HG02759 (cell line): ENCODE measurements around the gene FAM204A.

Experiments used
- ATAC-seq: cut with Tn5 transposase; IDR thresholded peaks from one replicate; pipeline ENCODE4 v1.9.1; 2021; ENCODE audit warnings: mild to moderate bottlenecking, moderate library complexity; ENCODE audit not compliant: unreplicated experiment

Gene FAM204A

DNA sequence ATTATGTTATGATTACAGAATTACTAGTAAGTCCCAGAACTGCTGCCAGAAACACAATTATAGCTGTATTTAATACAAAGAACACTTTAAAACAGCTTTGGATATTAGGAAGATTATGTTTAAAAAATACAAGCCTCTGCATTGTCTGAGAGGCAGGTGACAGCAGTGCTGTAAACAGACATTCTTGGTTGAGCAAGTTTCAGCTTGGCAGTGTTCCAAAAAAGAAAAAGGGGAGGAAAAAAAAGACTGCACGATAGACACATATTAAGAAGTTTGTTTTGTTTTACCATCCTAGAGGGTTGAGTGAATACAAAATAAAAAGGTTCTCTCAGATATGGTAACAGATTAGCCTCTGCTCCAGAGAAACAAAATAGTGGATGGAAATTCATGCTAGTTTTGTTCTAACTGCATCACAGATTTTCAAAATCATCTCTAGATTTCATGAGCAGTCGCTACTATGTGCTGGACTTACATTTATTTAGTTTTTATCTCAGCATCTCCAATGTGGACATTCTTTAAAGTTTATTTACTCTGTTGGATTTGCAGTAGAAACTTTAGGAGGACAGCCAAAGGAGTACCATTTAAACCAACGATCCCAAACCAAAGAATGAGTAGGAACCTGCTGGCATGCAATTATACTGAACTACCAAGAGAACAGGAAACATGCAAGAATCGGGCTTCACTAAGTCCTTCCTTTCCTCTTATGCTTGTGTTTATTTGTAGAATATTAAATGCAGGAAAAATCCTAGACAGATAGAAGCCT lies 9.0 kb downstream of the FAM204A start:
- ATAC-seq: no peak

DNA sequence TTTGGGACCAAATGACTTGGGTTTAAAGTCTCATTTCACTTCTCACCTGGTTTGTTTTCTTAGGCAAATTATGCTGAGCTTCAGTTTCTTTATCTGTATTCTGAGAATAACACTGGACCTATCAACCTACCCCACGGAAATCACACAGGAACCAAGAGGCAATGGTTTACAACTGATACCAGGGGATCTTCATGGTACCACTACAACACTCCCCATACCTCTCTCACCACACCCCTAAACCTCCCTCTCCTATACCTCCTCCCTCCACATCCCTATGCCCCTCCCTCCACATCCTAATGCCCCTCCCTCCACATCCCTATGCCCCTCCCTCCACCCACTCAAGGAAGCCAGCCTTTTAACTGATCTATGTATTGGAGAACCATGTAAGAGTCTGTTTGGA lies 9.9 kb downstream of the FAM204A start:
- ATAC-seq: no peak

DNA sequence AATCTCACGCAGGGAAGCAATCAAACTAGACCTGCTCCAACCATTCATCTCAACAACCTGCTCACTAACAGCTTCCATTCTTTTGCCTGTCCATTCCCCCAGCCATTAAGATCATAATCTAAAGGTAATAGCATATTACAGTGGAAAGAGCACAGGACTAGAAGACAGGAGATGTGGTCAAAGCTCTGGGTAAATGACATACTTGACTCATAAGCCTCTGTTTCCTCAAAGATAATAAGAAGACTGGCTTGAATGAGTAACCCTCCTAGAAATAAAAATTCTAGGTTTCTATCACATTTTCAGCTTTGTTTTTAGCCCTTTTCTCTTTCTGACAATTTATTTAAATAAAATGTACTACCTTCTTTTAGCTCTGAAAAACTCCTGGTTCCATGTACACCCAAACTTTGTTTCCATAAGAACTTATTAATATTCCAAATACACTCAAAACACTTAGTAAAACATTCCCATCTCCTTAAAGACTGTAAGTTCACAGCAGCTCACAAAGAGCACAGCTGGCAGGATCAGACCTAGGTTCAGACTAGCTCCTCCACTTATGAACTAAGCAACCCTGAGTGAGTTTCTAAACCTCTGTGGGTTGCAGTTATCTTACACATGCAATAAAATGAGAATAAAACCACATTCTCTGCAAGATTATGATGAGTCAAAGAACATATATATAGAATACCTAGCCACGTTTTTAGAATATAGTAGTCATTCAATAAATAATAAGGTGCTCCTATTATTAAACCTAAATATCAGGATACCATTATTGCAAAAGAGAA lies 11.6 kb downstream of the FAM204A start:
- no peak for ATAC-seq

DNA sequence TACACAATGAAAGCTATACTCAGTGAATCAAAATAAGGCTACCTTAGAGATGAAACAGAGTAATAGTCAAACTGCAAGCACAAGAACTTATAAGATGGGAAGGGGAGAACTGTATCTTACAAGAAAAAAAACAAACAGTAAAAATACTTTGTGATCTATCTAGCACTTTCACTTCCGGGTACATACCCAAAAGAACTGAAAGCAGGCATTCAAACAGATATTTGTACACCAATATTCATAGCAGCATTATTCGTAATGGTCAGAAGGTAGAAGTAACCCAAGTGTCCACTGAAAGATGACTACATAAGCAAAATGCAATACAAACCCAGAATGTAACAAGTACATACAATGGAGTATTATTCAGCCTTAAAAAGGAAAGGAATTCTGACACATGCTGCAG lies 18.0 kb downstream of the FAM204A start:
- no peak for ATAC-seq

DNA sequence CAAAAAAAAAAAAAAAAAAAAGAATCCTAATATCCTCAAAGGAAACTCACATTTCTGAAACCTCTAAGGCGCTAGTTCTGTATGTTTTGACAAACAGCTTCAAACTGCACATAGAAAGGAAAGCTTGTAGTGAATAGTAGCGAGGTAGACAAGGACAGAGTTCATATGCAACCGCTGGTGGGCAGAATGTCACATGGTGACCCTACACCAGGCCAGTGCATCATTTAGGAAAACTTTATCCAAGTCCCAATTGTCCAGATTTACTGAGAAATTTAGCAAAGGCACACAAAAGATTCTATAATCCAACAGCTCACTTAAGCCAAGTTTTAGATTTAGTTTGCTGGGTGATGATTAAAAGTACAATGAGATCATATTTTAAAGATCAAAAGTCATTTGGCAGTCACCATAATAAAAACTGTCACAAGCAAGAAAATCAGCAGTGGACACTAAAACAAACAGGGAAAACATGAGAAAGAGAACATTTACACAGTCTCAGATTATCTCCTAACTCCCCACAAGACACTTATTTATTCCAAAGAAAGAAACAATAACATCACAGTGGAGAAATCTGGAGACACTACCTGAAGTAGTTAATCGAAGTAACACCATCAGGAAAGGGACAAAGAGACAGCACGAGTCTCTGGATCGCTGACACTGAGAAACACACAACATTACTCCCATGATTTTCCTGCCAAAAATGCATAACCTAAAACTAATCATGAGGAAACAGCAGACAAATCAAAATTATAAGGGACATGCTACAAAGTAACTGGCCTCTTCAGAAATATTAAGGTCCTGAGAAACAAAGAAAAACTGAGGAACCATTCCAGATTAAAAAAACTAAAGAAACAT lies 20.2 kb downstream of the FAM204A start:
- no peak for ATAC-seq

DNA sequence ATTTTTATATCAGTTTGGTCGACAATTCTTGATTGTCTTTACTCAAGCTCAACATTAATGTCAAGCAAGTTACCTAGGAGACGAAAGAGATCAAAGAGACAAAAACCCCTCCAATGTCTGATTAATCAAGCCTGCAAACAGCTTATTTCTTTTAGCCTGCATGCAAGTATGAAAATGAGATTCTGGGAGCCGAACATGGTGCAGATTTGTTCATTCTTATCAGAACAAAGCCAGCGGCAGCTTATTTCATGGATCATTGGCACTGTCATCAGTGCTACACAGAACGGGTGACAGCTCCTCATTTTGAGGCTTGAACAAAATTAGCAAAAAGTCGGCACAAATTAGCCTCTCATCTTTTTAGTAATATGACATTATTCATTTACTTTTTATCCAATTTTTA lies 26.5 kb downstream of the FAM204A start:
- ATAC-seq: no peak

DNA sequence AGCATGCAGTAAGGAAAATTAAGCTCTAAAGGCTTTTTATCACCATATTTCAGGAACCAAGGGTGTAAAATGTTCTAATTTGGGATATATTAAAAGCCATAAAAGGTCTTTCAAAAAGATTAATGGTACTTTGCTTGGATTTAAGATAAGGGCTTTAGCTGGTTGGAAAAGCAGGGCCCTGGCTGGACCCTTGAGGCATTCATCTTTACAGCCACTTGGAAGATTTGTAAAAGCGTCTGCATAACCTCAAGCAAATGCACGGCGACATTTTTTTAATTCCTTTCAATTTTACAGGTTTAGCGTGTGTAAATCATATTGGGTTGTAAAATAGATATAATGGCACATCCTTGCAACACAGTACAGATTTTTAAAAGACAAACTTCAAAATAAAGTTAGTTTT lies 27.2 kb downstream of the FAM204A start:
- no peak for ATAC-seq

DNA sequence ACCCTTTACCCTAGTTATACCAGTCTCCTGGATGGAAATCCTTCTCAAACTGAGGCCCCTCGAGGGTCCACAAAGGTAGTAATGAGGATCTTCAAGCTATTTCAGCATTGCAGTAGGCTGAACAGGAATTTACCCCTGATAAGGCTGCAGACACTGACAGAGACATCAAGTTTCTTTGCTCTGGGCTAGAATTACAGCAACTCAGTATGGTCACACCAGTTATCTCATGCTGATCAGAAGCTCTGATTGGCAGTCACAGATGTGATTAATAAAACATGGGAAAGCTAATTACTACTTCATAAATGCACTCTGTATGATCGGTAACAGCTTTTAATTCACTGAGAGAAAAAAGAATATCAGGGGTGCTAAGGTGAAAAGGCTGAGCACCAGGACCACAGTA lies 30.6 kb downstream of the FAM204A start:
- ATAC-seq: no peak

DNA sequence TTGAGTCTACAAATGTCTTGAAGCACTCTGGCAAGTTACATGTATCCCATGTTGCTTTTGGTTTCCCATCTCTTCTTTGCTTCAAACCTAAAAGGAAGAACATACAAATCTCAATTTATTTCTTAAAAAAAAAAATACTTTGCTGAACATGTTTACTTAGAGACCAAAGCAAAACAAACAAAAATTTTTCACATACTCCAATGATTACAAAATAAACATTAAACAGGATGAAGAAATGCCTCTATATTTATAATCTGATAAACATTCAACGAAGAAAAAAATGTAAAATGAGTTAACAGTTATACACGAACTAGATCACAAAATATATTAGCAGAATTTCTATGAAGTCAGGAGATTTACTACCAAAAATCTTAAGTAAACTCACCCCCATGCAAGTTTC lies 31.3 kb downstream of the FAM204A start:
- no peak for ATAC-seq

DNA sequence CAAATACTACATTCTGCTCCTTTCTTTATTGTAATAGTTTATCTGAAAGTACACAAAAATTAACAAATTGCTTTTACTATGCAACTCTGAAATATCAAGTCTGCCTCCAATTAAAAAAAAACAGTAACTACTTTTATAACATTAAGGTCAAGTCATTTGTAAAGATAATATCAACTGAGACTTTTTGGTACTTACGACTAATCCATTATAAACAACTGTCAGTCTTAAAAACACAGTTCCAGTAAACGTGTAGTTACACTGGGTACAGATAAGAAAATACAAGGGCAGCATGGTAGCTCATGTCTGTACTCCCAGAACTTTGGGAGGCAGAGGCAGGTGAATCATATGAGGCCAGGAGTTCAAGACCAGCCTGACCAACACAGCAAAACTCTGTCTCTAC lies 32.2 kb downstream of the FAM204A start:
- no peak for ATAC-seq

DNA sequence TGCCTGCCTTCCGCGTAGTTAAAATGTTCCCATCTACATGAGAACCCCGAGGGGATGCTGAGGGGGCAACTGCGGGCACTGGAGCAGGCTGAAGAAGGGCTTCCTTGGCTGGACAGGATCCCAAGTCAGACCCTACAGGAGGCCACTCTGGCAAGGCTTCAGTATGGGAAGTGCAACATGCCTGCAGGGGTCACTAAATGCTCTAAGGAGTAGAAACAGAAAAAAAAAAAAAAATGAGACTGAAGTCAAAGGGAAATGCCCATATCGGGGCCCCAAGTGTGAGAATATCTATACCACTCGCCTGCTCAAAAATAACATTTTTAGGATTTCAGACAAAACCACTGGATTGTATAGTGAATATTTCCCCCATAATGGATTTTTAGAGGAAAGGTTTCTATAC lies 33.5 kb downstream of the FAM204A start:
- ATAC-seq: no peak

DNA sequence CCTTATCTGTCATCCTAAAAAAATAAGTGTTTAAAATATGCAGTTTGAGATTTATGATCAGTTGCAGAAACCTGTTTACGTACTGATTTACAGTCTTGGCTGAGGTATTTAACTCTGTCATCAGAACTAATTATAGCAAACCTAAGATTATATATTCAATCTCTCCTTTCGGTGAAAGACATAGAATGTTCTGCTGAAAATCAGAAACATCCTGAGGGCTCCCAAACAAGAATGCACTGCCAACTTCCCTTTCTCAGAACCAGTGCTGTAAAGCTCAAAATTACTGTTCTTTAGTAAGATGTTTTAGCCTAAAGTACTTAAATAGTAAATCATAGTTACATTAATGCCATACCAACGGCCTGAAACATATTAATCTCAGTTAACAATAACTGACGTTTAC lies 34.3 kb downstream of the FAM204A start:
- ATAC-seq: no peak

DNA sequence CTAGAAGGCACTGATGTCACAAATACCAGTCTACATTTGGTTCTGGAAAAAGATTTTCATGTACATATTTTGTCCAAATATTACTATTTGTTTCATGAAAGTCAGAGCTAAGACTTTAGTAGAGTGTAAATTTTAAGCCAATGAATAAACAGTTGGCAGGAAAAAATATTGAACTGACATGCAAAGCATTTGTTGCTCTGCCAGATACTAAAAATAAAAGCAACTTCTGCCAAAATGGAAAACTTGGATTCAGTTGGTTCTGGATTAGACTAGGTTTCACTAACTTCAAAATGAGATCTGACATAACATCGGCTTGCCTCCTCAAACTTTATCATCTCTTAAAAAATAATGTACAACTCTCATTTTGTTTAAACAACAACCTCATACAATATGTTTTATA lies 34.9 kb downstream of the FAM204A start:
- ATAC-seq: no peak

DNA sequence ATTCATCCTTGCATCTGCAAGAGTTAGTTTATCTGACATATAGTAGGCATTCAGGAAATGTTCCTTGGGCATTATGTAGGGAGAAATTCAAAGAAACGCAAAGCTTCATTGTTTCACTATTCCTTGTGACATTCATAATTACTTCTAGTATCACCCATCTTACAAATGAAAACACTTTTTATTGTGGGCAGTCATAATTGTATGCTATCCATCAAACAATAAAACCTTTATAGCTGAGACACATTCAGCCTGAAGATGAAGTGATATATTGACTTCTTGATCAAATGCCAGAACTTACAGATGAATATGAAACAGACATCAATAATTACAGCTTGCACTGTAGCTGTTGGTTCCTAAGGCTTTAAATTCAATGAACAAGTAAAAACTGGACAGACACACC lies 36.4 kb downstream of the FAM204A start:
- no peak for ATAC-seq

DNA sequence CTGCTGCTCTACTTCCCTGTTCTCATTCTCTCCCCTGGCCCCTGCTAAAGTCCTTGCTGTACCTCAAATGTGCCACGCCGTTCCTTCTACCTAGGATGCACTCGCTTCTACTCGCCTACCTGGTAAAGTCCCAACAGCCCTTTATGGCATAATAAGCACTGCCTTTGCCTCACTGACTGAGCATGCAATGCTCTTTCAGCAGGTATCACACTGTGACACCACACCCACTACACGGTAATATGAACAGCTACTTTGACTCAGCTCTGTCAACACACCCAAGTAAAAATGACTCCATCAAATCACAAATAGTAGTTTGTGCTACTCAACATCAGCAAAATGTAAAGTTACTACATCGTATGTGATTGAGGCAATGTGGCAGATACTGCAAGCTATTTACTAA lies 37.6 kb downstream of the FAM204A start:
- no peak for ATAC-seq

DNA sequence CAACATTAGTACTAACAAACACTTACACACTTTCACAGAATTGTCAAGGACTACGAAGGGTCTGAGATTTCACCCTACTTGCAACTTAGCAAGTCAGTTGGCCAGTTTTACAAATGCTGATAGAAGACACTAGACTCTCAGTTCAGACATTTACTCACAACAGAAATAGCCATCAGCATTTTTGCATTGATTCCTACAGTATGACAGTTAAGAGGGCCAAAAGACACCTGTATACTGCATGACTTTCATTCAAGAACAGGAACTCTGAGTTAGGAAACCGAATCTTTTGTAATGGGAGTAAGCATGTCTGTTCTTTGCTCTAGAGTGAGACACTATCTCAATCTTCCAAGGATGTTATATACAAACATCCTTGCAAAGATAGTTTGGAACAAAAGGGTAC lies 40.9 kb downstream of the FAM204A start:
- no peak for ATAC-seq

DNA sequence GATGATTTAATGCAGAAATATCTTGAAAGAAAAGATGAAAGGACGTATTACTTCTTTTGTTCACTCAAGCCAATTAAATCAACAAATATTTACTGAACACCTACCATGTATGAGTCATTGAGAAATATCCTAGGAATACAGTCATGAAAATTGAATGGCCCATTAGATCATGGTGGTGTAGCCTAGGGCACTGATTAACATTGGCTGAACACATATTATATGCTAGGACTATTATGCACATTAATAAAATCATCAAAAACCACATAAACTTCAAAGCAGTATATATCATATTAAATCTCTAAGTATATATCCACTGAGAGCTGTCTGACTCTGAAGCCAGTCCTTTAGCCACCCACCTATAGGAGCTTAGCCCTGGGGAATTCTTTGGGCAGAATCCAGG lies 41.8 kb downstream of the FAM204A start:
- ATAC-seq: no peak

DNA sequence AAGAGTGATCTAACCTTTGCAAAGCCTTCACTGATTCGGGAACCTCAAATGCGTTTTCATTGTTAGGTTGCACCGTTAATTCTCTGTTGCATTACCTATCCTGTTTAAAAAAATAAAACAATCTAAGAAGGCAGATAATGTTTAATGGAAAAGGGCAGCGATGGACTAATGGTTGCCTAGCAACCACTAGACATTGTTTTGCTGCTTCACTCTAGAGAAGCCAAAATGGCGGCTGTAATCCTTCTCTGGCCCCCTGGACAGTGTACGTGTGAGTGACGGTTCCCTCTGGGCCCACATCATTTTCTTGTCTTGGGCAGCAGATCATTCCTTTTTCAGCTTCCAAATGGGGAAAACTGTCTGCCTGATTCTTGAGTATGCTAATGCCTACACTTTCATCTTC lies 43.3 kb downstream of the FAM204A start:
- no peak for ATAC-seq

DNA sequence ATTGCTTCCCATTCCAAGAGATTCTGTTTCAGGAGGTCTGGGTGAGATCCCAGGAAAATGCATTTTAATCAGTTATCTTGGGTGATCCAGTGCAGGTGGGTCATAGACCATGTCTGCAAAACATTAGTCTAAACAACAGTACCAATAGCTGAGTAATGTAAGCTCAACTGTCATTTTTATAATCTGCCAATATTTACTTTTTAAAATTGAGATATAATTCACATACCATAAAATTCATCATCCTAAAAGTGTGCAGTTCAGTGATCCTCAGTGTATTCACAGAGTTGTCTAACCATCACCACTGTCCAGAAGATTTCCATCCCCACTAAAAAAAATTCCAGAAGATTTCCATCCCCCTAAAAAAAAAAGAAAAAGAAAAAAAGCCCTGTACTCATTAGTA lies 51.0 kb downstream of the FAM204A start:
- no peak for ATAC-seq

DNA sequence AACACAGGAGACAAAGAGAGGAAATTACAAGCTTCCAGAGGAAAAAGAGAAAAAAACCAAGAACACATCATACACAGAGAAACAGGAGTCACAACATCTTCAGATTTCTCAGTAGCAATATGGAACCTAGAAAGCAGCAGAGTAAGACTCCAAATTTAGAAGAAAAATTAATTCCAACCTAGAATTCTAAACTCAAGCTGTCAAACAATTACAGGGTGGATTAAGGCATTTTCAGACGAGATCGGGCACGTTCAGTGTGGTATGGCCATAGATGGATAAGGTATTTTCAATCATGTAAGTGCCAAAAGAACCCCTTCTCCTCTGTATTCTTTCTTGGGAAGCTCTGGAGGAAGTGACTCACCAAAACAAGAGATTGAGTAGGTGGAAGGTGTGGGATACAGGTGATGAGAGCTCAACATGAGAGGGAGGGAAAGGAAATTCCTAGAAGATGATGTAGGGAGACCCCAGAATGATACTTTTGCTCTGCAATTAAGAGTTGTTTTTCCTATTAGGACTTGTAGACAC lies 51.6 kb downstream of the FAM204A start:
- ATAC-seq: no peak

DNA sequence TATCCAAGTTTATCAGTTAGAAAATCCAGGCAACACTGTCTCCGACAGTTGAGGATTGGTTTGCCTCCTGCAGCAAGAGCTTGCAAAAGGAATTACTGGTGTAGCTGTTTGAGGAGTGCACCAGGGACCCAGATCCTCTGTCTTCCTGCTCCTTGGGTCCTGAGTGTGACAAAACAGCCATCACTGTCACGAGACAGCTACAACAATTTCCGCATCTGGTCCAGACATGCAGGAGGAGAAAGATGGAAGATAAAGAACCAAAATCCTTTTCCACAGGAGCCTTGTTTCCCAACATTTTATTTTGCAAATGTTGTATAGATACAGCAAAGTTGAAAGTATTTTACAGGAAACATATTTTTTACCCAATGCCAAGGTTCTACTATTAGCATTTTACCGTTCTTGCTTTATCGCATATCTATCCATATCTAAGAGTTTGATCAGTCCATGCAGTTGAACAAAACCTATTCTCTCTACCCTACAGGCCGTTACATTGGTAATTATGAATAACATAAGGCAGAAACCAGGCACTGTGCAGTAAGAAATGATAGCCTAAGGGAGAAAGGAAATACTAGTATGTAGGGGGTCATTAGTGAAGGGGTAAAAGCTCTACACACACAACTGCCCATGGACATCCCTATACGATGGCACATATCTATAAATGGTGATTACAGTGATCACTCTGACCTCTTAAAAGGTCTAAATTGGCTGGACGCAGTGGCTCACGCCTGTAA lies 54.9 kb downstream of the FAM204A start:
- no peak for ATAC-seq
